ENCODE data around the gene TIMM44.
"Not testable (repeated sequence)": the region's sequence is repeated elsewhere in the genome, so short reads cannot be mapped to it uniquely, and the experiment has no call there.

Gene TIMM44

GRCh38 chr19:7897292-7897691 is 46.2 kb downstream of the TIMM44 start:
- no peak for DNase-seq

- no peak for DNase-seq
Measured at GRCh38 chr19:7895565-7895964, 47.9 kb downstream of the TIMM44 start.

- DNase-seq = no peak
Measured at GRCh38 chr19:7894612-7895309, 48.7 kb downstream of the TIMM44 start.

GRCh38 chr19:7893362-7894101 is 49.9 kb downstream of the TIMM44 start:
- DNase-seq = not testable (repeated sequence)

GRCh38 chr19:7888826-7889217 is 54.6 kb downstream of the TIMM44 start:
- DNase-seq = no peak

GRCh38 chr19:7888145-7888825 is 55.2 kb downstream of the TIMM44 start, which contains the start of gene LRRC8E:
Gene LRRC8E, plus strand, starts transcription at chr19:7888510. Its CDS starts 7,094 bp downstream, at chr19:7895604.
- no peak for DNase-seq

- DNase-seq = no peak
Measured at GRCh38 chr19:7887408-7888144, 55.9 kb downstream of the TIMM44 start.

- DNase-seq = no peak
Measured at GRCh38 chr19:7885818-7886217, 57.6 kb downstream of the TIMM44 start.

- DNase-seq = no peak
Measured at GRCh38 chr19:7883796-7884570, 59.5 kb downstream of the TIMM44 start.

- DNase-seq = no peak
Measured at GRCh38 chr19:7883105-7883504, 60.4 kb downstream of the TIMM44 start.

- no peak for DNase-seq
Measured at GRCh38 chr19:7881910-7882309, 61.6 kb downstream of the TIMM44 start.

- no peak for DNase-seq
Measured at GRCh38 chr19:7879836-7880235, 63.6 kb downstream of the TIMM44 start.

- no peak for DNase-seq
Measured at GRCh38 chr19:7879111-7879807, 64.2 kb downstream of the TIMM44 start.

GRCh38 chr19:7877249-7877836 is 66.1 kb downstream of the TIMM44 start:
- DNase-seq = no peak

Measured in CD4-positive, alpha-beta T cell treated with Interleukin-4 for 1 hour (primary cell).